Measurements from ENCODE around the gene TRIM37.

The TRIM37 gene

GRCh38 chr17:59074494-59074893 lies 32.2 kb downstream of the TRIM37 start:
- ChIA-PET CTCF (no interaction called here), POLR2A (ENCODE audit: low non-redundant PET) (no interaction called here)
- no peak for DNase-seq (ENCODE audit: low spot score)
- no peak overlapping the region for H3K27ac ChIP-seq
- TF ChIP-seq, protein P1, sequence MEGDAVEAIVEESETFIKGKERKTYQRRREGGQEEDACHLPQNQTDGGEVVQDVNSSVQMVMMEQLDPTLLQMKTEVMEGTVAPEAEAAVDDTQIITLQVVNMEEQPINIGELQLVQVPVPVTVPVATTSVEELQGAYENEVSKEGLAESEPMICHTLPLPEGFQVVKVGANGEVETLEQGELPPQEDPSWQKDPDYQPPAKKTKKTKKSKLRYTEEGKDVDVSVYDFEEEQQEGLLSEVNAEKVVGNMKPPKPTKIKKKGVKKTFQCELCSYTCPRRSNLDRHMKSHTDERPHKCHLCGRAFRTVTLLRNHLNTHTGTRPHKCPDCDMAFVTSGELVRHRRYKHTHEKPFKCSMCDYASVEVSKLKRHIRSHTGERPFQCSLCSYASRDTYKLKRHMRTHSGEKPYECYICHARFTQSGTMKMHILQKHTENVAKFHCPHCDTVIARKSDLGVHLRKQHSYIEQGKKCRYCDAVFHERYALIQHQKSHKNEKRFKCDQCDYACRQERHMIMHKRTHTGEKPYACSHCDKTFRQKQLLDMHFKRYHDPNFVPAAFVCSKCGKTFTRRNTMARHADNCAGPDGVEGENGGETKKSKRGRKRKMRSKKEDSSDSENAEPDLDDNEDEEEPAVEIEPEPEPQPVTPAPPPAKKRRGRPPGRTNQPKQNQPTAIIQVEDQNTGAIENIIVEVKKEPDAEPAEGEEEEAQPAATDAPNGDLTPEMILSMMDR (conservative IDR thresholded peaks at IDR 0.05; ENCODE audit: low read depth): no peak

GRCh38 chr17:59073972-59074371 lies 32.7 kb downstream of the TRIM37 start:
- TF ChIP-seq, protein P1 (conservative IDR thresholded peaks at IDR 0.05; ENCODE audit: low read depth): no peak
- POLR2A ChIA-PET (ENCODE audit: low non-redundant PET): no interaction called here
- CTCF ChIA-PET: no interaction called here
- no peak overlapping the region for H3K27ac ChIP-seq
- no peak for DNase-seq (ENCODE audit: low spot score)

GRCh38 chr17:59069856-59070255 lies 36.8 kb downstream of the TRIM37 start:
- H3K27ac ChIP-seq: no peak overlapping the region
- no peak for DNase-seq (ENCODE audit: low spot score)
- TF ChIP-seq, protein P1 (conservative IDR thresholded peaks at IDR 0.05; ENCODE audit: low read depth): no peak
- CTCF ChIA-PET: no interaction called here
- POLR2A ChIA-PET (ENCODE audit: low non-redundant PET): no interaction called here

GRCh38 chr17:59067756-59068155 lies 38.9 kb downstream of the TRIM37 start:
- no peak overlapping the region for H3K27ac ChIP-seq
- POLR2A ChIA-PET (ENCODE audit: low non-redundant PET): no interaction called here
- TF ChIP-seq, protein P1 (conservative IDR thresholded peaks at IDR 0.05; ENCODE audit: low read depth): no peak
- no peak for DNase-seq (ENCODE audit: low spot score)
- CTCF ChIA-PET: interaction anchor here (0.6 kb wide), 1 partner anchor 8 kb away, joined by 3 read pairs; no protein-coding TSS in a partner anchor

DNA sequence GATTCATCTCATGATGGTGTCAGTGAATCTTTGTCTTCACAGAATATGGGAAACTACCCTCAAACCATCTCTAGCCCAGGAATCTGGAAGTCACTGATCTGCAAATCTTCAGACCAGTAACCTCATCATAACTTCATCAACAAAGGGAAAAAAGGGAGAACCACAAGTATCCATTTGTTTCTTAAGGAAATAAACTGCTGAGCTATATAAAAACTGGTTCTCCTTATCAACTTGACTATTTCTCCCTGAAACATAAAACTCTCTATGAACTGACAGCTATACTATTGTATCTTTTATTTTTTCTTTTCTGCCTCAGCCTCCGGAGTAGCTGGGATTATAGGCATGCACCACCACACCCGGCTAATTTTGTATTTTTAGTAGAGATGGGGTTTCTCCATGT lies 39.3 kb downstream of the TRIM37 start:
- POLR2A ChIA-PET (ENCODE audit: low non-redundant PET): interaction anchor here (0.5 kb wide), 1 partner anchor 24 kb away, joined by 3 read pairs; no protein-coding TSS in a partner anchor
- CTCF ChIA-PET: interaction anchor here (0.6 kb wide), 1 partner anchor 8 kb away, joined by 3 read pairs; no protein-coding TSS in a partner anchor
- TF ChIP-seq, protein P1 (conservative IDR thresholded peaks at IDR 0.05; ENCODE audit: low read depth): no peak
- H3K27ac ChIP-seq: no peak overlapping the region
- DNase-seq (ENCODE audit: low spot score): no peak

DNA sequence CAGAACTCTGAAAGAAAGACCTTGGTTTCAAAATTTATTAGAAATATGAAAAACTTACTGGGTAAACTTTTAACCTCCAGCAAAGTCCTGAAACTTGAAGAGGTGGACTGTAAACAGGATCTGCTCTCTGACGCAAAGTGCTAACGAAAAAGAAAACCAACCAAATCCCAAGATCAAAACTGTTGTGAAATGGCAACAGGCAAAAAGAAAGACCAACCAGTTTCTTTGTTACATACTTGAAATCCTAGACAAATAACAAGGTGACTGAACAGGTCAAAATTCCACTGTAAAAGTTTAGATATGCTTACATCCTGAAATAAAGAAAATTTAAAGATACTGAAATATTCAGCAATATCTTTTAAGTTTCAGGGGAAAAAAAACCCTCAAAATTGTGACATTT lies 44.2 kb downstream of the TRIM37 start:
- ChIA-PET POLR2A (ENCODE audit: low non-redundant PET) (no interaction called here), CTCF (no interaction called here)
- H3K27ac ChIP-seq: no peak overlapping the region
- DNase-seq (ENCODE audit: low spot score): no peak
- TF ChIP-seq, protein P1 (conservative IDR thresholded peaks at IDR 0.05; ENCODE audit: low read depth): no peak

- TF ChIP-seq, protein P1 (conservative IDR thresholded peaks at IDR 0.05; ENCODE audit: low read depth): no peak
- no peak for DNase-seq (ENCODE audit: low spot score)
- ChIA-PET CTCF (no interaction called here), POLR2A (ENCODE audit: low non-redundant PET) (interaction anchor here (0.6 kb wide), 1 partner anchor 137 kb away, joined by 3 read pairs; no protein-coding TSS in a partner anchor)
- no peak overlapping the region for H3K27ac ChIP-seq
Measured at GRCh38 chr17:59056857-59057256, 49.8 kb downstream of the TRIM37 start.
